Mammary epithelial cell (primary cell): ENCODE results near the gene ARHGAP5.

Source experiments
- CTCF ChIP-seq, 2 donors: IDR thresholded peaks in 1 of 2; conservative IDR thresholded peaks in 1 of 2; 2 replicates each; pipeline ENCODE4 v1.5.1; 2011 to 2012; ENCODE audit warnings: inconsistent platforms in 2 of 2, low read length in 2 of 2, mild to moderate bottlenecking in 2 of 2, control low read depth in 1 of 2, low read depth in 1 of 2; ENCODE audit not compliant: insufficient read depth in 1 of 2; ENCODE audit errors: extremely low read depth in 1 of 2
- EZH2 ChIP-seq: IDR thresholded peaks from 2 replicates; pipeline ENCODE4 v1.6.1; 2012; ENCODE audit warnings: low read length, inconsistent platforms, borderline replicate concordance

DNA sequence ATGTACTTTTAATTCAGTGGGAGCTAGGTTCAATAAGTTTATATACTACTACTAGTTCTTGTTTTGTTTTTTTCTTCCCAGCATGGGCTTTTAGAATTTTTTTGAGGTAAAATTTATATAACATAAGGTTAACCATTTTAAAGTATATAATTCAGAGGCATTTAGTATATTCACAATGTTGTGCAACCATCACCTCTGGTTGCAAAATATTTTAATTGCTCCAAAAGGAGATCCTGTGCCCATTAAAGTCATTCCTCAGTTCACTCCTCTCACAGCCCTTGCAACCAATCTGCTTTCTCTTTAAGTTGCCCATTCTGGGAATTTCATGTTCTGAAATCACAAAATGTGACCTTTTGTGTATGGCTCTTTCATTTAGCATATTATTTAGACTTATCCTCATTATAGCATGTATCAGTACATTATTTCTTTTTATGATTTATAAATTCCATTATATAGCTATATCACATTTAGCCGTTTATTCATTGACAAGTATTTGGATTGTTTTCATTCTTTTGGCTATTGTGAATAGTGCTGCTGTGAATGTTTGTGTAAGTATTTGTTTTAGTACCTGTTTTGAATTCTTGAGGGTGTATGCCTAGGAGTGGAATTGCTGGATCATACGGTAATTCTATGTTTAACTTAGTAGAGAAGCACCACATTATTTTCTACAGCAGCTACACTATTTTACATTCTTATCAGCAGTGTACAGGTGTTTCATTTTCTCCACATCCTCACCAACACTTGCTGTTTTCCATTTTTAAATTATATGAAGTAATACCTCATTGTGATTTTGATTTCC, 59.1 kb downstream of the ARHGAP5 start:
- TF ChIP-seq EZH2: no peak
- TF ChIP-seq CTCF (conservative IDR thresholded peaks at IDR 0.05 in 1 of 2, IDR thresholded peaks at IDR 0.05 in 1 of 2; ENCODE audit: extremely low read depth in 1 of 2, insufficient read depth in 1 of 2, low read depth in 1 of 2, low read length in 2 of 2): no peak
